ENCODE results near the gene PPP1R12B.
"Not testable (repeated sequence)": the region's sequence is repeated elsewhere in the genome, so short reads cannot be mapped to it uniquely, and the experiment has no call there.

PPP1R12B gene

GRCh38 chr1:202397256-202397655, 48.8 kb downstream of the PPP1R12B start:
- ChIA-PET POLR2A (no interaction called here), CTCF (no interaction called here)
- DNase-seq (ENCODE audit: low read depth, low spot score), result no peak
- no peak for TF ChIP-seq CTCF (IDR thresholded peaks at IDR 0.05; ENCODE audit: insufficient read depth, low read length, missing control alignments)
- H3K4me3 ChIP-seq (ENCODE audit: low read depth, low read length), result no peak overlapping the region

DNA sequence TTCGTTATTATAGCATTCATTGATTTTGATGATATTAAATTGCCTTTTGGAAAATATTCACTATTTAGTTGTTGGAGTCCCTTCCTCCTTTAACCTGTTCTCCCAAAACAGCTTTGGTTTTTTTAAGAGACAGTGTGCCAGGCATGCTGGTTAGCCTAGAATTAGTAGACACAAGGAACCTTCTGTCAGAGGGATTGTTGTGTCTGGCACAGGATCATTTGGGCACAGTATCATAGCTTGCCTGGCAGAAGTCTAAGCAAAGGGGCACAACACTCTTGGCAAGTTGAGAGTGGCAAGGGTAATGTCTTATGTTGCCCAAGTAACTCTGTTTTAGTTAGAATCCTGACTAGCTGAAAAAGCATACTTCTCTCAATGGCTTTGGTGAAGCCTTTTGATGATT, 49.9 kb downstream of the PPP1R12B start:
- DNase-seq (ENCODE audit: low read depth, low spot score); POLR2A ChIA-PET; H3K4me3 ChIP-seq (ENCODE audit: low read depth, low read length): not testable (repeated sequence)
- CTCF ChIA-PET, result interaction anchor here (1.6 kb wide), 1 partner anchor 209 kb away, joined by 3 read pairs; no protein-coding TSS in a partner anchor

- CTCF ChIA-PET, result interaction anchor here (1.4 kb wide), 1 partner anchor 9 kb away, joined by 3 read pairs; no protein-coding TSS in a partner anchor
- DNase-seq (ENCODE audit: low read depth, low spot score); POLR2A ChIA-PET; H3K4me3 ChIP-seq (ENCODE audit: low read depth, low read length): not testable (repeated sequence)
Measured at GRCh38 chr1:202401771-202402170, 53.3 kb downstream of the PPP1R12B start.

GRCh38 chr1:202403381-202403780, 54.9 kb downstream of the PPP1R12B start:
- CTCF ChIA-PET; POLR2A ChIA-PET; H3K4me3 ChIP-seq (ENCODE audit: low read depth, low read length); DNase-seq (ENCODE audit: low read depth, low spot score): not testable (repeated sequence)

- DNase-seq (ENCODE audit: low read depth, low spot score), result no peak
- no peak overlapping the region for H3K4me3 ChIP-seq (ENCODE audit: low read depth, low read length)
- POLR2A ChIA-PET, result no interaction called here
- no peak for TF ChIP-seq CTCF (IDR thresholded peaks at IDR 0.05; ENCODE audit: insufficient read depth, low read length, missing control alignments)
- CTCF ChIA-PET, result no interaction called here
Measured at GRCh38 chr1:202405928-202406327, 57.4 kb downstream of the PPP1R12B start.

DNA sequence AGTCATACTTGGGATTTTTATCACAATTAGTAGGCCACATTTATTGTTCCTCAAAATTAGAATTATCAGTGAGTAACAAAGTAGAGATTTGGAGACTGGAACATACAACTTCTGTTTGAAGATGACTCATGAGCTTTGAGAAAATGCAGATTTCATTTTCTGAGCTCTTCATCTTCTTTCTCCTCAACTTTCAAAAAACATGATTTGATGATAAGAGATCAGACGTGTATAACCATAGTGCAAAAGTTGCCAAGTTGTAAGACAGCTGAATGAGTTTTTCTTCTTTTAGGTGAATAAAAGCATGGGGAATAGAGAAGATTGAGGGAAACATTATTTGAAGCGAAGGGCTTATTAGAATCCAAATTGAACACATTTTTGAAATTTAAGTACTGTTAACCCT, 58.4 kb downstream of the PPP1R12B start:
- CTCF ChIA-PET; POLR2A ChIA-PET; H3K4me3 ChIP-seq (ENCODE audit: low read depth, low read length); DNase-seq (ENCODE audit: low read depth, low spot score): not testable (repeated sequence)

- DNase-seq (ENCODE audit: low read depth, low spot score); POLR2A ChIA-PET; H3K4me3 ChIP-seq (ENCODE audit: low read depth, low read length); CTCF ChIA-PET: not testable (repeated sequence)
Measured at GRCh38 chr1:202407378-202407777, 58.9 kb downstream of the PPP1R12B start.

DNA sequence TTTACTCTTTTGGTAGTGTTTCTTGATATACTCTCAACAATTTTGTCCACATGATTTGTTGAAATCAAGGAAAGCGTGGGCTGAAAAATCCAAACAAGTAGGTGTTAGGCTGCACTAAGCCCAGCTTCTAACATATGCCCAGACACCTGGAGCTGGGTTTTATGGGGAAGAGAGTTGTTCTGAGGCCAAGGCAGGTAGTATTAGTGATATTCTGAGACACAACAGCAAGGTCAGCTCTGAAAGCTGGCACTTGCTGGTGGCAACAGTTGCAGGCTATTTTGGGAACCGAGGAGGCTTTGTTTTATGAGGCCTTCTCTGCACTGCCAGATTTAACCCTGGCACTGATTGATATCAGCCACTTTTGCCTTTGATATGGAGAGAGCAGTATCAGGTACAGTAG, 61.8 kb downstream of the PPP1R12B start:
- DNase-seq (ENCODE audit: low read depth, low spot score); H3K4me3 ChIP-seq (ENCODE audit: low read depth, low read length); POLR2A ChIA-PET: not testable (repeated sequence)
- CTCF ChIA-PET, result interaction anchor here (0.8 kb wide), 1 partner anchor 9 kb away, joined by 3 read pairs; no protein-coding TSS in a partner anchor

- H3K4me3 ChIP-seq (ENCODE audit: low read depth, low read length); DNase-seq (ENCODE audit: low read depth, low spot score): not testable (repeated sequence)
- ChIA-PET POLR2A (interaction anchor here (0.7 kb wide), 1 partner anchor 67 kb away, joined by 3 read pairs; no protein-coding TSS in a partner anchor), CTCF (interaction anchor here (0.6 to 0.8 kb wide), 2 partner anchors 10 to 629 kb away, joined by 3 read pairs; no protein-coding TSS in a partner anchor)
Measured at GRCh38 chr1:202410854-202411357, 62.4 kb downstream of the PPP1R12B start.

DNA sequence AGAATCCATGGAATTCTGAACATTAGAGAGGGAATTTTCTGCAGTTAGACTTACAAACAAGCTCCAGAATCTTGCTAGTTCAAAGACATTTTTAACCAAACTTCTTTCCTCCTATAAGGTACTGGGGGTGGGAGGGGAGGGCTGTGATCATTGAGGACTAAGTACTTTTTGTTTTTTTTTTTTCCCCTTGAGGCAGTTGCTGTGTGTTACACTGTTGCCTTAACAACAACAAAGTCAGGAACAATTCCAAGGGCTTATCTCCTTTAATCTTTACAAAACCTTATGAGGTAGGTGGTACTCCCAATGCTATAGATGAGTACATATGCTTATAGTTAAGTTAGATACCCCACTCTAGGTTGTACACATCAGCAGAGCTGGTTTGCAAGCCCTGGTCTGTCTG, 62.9 kb downstream of the PPP1R12B start:
- POLR2A ChIA-PET, result no interaction called here
- TF ChIP-seq CTCF (IDR thresholded peaks at IDR 0.05; ENCODE audit: insufficient read depth, low read length, missing control alignments), result no peak
- CTCF ChIA-PET, result interaction anchor here (0.6 kb wide), 1 partner anchor 628 kb away, joined by 3 read pairs; no protein-coding TSS in a partner anchor
- no peak overlapping the region for H3K4me3 ChIP-seq (ENCODE audit: low read depth, low read length)
- no peak for DNase-seq (ENCODE audit: low read depth, low spot score)

DNA sequence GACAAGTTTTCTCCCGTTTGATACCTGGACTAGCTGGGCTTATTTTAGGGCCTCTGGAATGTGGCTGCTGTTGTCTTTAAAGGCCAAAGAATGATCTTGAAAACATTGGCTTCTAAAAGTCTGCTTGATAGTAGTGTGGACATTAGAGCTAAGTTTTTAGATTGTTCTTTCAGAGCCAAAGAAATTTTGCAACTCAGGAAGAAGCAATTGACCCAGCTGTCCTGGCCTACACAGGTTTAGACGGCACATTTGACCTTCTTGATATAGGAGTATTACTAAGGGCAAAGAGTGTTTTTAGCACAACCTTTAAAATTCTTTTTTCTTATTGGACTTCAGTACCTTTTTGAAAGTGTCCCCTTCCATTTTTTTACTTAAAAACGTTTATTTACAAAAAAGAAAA, 63.9 kb downstream of the PPP1R12B start:
- H3K4me3 ChIP-seq (ENCODE audit: low read depth, low read length); DNase-seq (ENCODE audit: low read depth, low spot score); POLR2A ChIA-PET; CTCF ChIA-PET: not testable (repeated sequence)

Data from AG04449 (cell line).